Forelimb muscle (tissue), 1 donor: ENCODE data around the gene KLHL29. TPM values are rescaled to one million over a fixed set of nuclear protein-coding genes. Genes with fewer than 3 reads are reported as not detected.

Source experiments
- DNase-seq: peaks from one replicate; pipeline ENCODE4 v3.0.0-alpha.2; 2013; ENCODE audit warnings: low read depth
- polyA plus RNA-seq: library from polyadenylated mRNA; unstranded; fragments of 120-200 nt; gene quantifications from one replicate; pipeline ENCODE4 v1.2.1, GENCODE V29; 2013; ENCODE audit not compliant: insufficient read length

KLHL29 gene
- polyA plus RNA-seq, 1 donor, result 7.3 TPM

- no peak for DNase-seq
Observed at GRCh38 chr2:23422089-23423061, 37.4 kb downstream of the KLHL29 start.

- DNase-seq, result no peak
Observed at GRCh38 chr2:23423062-23423872, 38.3 kb downstream of the KLHL29 start.

- no peak for DNase-seq
Observed at GRCh38 chr2:23423873-23424680, 39.1 kb downstream of the KLHL29 start.

GRCh38 chr2:23425338-23425871, 40.4 kb downstream of the KLHL29 start:
- no peak for DNase-seq

GRCh38 chr2:23425885-23426262, 40.9 kb downstream of the KLHL29 start:
- DNase-seq, result no peak

GRCh38 chr2:23426263-23426905, 41.4 kb downstream of the KLHL29 start:
- no peak for DNase-seq

GRCh38 chr2:23427350-23427749, 42.4 kb downstream of the KLHL29 start:
- DNase-seq, result no peak

- DNase-seq, result no peak
Observed at GRCh38 chr2:23427976-23428375, 43.0 kb downstream of the KLHL29 start.

- DNase-seq, result no peak
Observed at GRCh38 chr2:23429036-23429435, 44.1 kb downstream of the KLHL29 start.

- no peak for DNase-seq
Observed at GRCh38 chr2:23430263-23430662, 45.3 kb downstream of the KLHL29 start.

GRCh38 chr2:23432531-23432930, 47.6 kb downstream of the KLHL29 start:
- DNase-seq, result no peak

- DNase-seq, result no peak
Observed at GRCh38 chr2:23433282-23433681, 48.3 kb downstream of the KLHL29 start.

GRCh38 chr2:23434721-23435121, 49.7 kb downstream of the KLHL29 start:
- DNase-seq, result no peak

- no peak for DNase-seq
Observed at GRCh38 chr2:23435250-23436035, 50.5 kb downstream of the KLHL29 start.

- DNase-seq, result no peak
Observed at GRCh38 chr2:23436346-23437098, 51.5 kb downstream of the KLHL29 start.

- DNase-seq, result no peak
Observed at GRCh38 chr2:23441414-23441813, 56.4 kb downstream of the KLHL29 start.

GRCh38 chr2:23445450-23445868, 60.5 kb downstream of the KLHL29 start:
- no peak for DNase-seq

- no peak for DNase-seq
Observed at GRCh38 chr2:23446916-23447315, 61.9 kb downstream of the KLHL29 start.

- no peak for DNase-seq
Observed at GRCh38 chr2:23447405-23447804, 62.4 kb downstream of the KLHL29 start.
